K562 (cell line): ENCODE measurements around the gene CHAC1. TPM values are rescaled to one million over a fixed set of nuclear protein-coding genes. Genes with fewer than 3 reads are reported as not detected.
A peak's percentile ranks its signal among the peaks of the same experiment; 100 is the strongest.

Source experiments
- ELF4 ChIP-seq: fragments of 450-650 bp; formaldehyde crosslinking; IDR thresholded peaks from 2 replicates; pipeline ENCODE4 v1.4.0; 2022; ENCODE audit warnings: missing genetic modification characterization
- EP400 ChIP-seq: fragments of 450-650 bp; IDR thresholded peaks from 2 replicates; pipeline ENCODE4 v1.6.1; 2017; ENCODE audit warnings: antibody characterized with exemption, mild to moderate bottlenecking, moderate library complexity
- EWSR1 ChIP-seq: fragments of 450-650 bp; IDR thresholded peaks from 2 replicates; pipeline ENCODE4 v1.6.1; 2018; ENCODE audit warnings: borderline replicate concordance, mild to moderate bottlenecking, low read depth, moderate library complexity; ENCODE audit not compliant: partially characterized antibody
- HNRNPL ChIP-seq: fragments of 200-400 bp; formaldehyde crosslinking; IDR thresholded peaks from 2 replicates; pipeline ENCODE4 v1.6.1; 2017; ENCODE audit warnings: low read depth, mild to moderate bottlenecking, low read length
- PRPF4 ChIP-seq: fragments of 200-400 bp; formaldehyde crosslinking; IDR thresholded peaks from one replicate; pipeline ENCODE4 v1.6.1; 2017; ENCODE audit warnings: low read length, low read depth, mild to moderate bottlenecking; ENCODE audit not compliant: insufficient read depth, poor library complexity, severe bottlenecking
- PYGO2 ChIP-seq: fragments of 450-650 bp; IDR thresholded peaks from 2 replicates; pipeline ENCODE4 v1.6.1; 2016; ENCODE audit warnings: mild to moderate bottlenecking, missing genetic modification characterization, moderate library complexity, missing compliant biosample characterization
- SAP30 ChIP-seq: fragments of 200-600 bp; sonication (generic); IDR thresholded peaks from 2 replicates; pipeline ENCODE4 v1.6.1; 2012; ENCODE audit warnings: borderline replicate concordance, low read depth, mild to moderate bottlenecking, moderate library complexity, low read length, control low read depth, inconsistent platforms; ENCODE audit not compliant: insufficient read depth, poor library complexity, severe bottlenecking
- STAT5A ChIP-seq: IDR thresholded peaks from 2 replicates; pipeline ENCODE4 v1.6.1; 2012; ENCODE audit warnings: low read length, inconsistent platforms, borderline replicate concordance
- TGIF2 ChIP-seq: sonication (generic); formaldehyde crosslinking; IDR thresholded peaks from 2 replicates; pipeline ENCODE4 v1.8.1; 2022; ENCODE audit warnings: mild to moderate bottlenecking, missing genetic modification reagents, moderate library complexity
- TSHZ1 ChIP-seq: fragments of 250-450 bp; sonication (Bioruptor Pico); IDR thresholded peaks from 2 replicates; pipeline ENCODE4 v1.4.0; 2020; ENCODE audit warnings: mild to moderate bottlenecking, moderate library complexity
- XRCC5 ChIP-seq: fragments of 200-400 bp; formaldehyde crosslinking; IDR thresholded peaks from 2 replicates; pipeline ENCODE4 v1.6.1; 2017; ENCODE audit warnings: low read depth, mild to moderate bottlenecking, low read length
- ZEB2 ChIP-seq: fragments of 450-650 bp; IDR thresholded peaks from 2 replicates; pipeline ENCODE4 v1.6.1; 2016
- ZNF217 ChIP-seq: sonication (generic); formaldehyde crosslinking; IDR thresholded peaks from 2 replicates; pipeline ENCODE4 v1.8.0; 2022; ENCODE audit warnings: mild to moderate bottlenecking, missing genetic modification reagents
- ZNF695 ChIP-seq: fragments of 450-650 bp; formaldehyde crosslinking; IDR thresholded peaks from 2 replicates; pipeline ENCODE4 v1.4.0; 2020; ENCODE audit warnings: mild to moderate bottlenecking, moderate library complexity
- ZNF717 ChIP-seq: fragments of 250-450 bp; sonication (Bioruptor Pico); IDR thresholded peaks from 2 replicates; pipeline ENCODE4 v1.5.0; 2021
- ZNF764 ChIP-seq: fragments of 250-450 bp; sonication (Bioruptor Pico); IDR thresholded peaks from 2 replicates; pipeline ENCODE4 v1.4.0; 2020; ENCODE audit warnings: low read depth, mild to moderate bottlenecking, moderate library complexity
- polyA plus RNA-seq, 8 experiments: library from polyadenylated mRNA; depleted of rRNA in 4 of 8; stranded (reverse) in 5 of 8; unstranded in 3 of 8; fragments of >200 nt; fragmentation: Nextera tagmentation in 2 of 8; fragmentation: Illumina TruSeq in 1 of 8; extraction: Ambion mirVana in 2 of 8; extraction: Trizol in 1 of 8; gene quantifications; 2 replicates each; pipeline versions ENCODE4 v1.2.1 to v1.2.3, GENCODE V29; 2011 to 2014; ENCODE audit warnings: inconsistent platforms in 1 of 8, missing spikeins in 1 of 8
- total RNA-seq, 7 experiments: library from RNA; depleted of rRNA in 6 of 7; stranded (reverse); fragments of >200 nt in 6 of 7; fragmentation: Illumina TruSeq in 2 of 7; extraction: Trizol in 2 of 7; gene quantifications; 2 replicates each; pipeline versions ENCODE4 v1.2.1 to v1.2.3, GENCODE V29; 2011 to 2021; ENCODE audit warnings: low replicate concordance in 1 of 7
- TF ChIP-seq, protein P1 (sequence below), 2 experiments: fragments of 450-650 bp in 1 of 2; IDR thresholded peaks; 2 replicates each; pipeline ENCODE4 v1.6.1; 2011 to 2017; ENCODE audit warnings: low read depth in 2 of 2, antibody characterized with exemption in 1 of 2, borderline replicate concordance in 1 of 2, low read length in 1 of 2, mild to moderate bottlenecking in 1 of 2, mixed read lengths in 1 of 2; ENCODE audit not compliant: control insufficient read depth in 1 of 2
- TF ChIP-seq, protein P2 (sequence below): fragments of 250-450 bp; sonication (Bioruptor Pico); IDR thresholded peaks from 2 replicates; pipeline ENCODE4 v1.4.0; 2020; ENCODE audit warnings: borderline replicate concordance

The CHAC1 gene
- total and polyA plus RNA-seq, 9 of the 15 experiments (the other 6 are each of a cell fraction or from before 2014, with no cell fraction given): 0.47 to 39.0 (median 7.5) TPM

- TF ChIP-seq XRCC5 (no peak), ZNF217 (0 out of 2 replicates have a peak, but pooled peaks have one; percentile 53), ELF4 (CRISPR knock-in tag) (no peak), STAT5A (no peak), EWSR1 (no peak), HNRNPL (no peak), ZNF695 (CRISPR knock-in tag) (no peak), PYGO2 (no peak), SAP30 (no peak), PRPF4 (no peak), ZEB2 (no peak), ZNF717 (CRISPR knock-in tag) (no peak), EP400 (peak; percentile 22; the same call in 1 of the 2 replicates), TSHZ1 (CRISPR knock-in tag) (no peak), ZNF764 (CRISPR knock-in tag) (no peak), TGIF2 (CRISPR knock-in tag) (0 out of 2 replicates have a peak, but pooled peaks have one; percentile 39)
- TF ChIP-seq, protein P1, sequence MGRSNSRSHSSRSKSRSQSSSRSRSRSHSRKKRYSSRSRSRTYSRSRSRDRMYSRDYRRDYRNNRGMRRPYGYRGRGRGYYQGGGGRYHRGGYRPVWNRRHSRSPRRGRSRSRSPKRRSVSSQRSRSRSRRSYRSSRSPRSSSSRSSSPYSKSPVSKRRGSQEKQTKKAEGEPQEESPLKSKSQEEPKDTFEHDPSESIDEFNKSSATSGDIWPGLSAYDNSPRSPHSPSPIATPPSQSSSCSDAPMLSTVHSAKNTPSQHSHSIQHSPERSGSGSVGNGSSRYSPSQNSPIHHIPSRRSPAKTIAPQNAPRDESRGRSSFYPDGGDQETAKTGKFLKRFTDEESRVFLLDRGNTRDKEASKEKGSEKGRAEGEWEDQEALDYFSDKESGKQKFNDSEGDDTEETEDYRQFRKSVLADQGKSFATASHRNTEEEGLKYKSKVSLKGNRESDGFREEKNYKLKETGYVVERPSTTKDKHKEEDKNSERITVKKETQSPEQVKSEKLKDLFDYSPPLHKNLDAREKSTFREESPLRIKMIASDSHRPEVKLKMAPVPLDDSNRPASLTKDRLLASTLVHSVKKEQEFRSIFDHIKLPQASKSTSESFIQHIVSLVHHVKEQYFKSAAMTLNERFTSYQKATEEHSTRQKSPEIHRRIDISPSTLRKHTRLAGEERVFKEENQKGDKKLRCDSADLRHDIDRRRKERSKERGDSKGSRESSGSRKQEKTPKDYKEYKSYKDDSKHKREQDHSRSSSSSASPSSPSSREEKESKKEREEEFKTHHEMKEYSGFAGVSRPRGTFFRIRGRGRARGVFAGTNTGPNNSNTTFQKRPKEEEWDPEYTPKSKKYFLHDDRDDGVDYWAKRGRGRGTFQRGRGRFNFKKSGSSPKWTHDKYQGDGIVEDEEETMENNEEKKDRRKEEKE (IDR thresholded peaks at IDR 0.05; ENCODE audit: borderline replicate concordance in 1 of 2, control insufficient read depth in 1 of 2, low read depth in 2 of 2, low read length in 1 of 2): 0 out of 4 replicates have a peak, but pooled peaks of 1 of the 2 experiments have one; percentile 19
- TF ChIP-seq, protein P2, sequence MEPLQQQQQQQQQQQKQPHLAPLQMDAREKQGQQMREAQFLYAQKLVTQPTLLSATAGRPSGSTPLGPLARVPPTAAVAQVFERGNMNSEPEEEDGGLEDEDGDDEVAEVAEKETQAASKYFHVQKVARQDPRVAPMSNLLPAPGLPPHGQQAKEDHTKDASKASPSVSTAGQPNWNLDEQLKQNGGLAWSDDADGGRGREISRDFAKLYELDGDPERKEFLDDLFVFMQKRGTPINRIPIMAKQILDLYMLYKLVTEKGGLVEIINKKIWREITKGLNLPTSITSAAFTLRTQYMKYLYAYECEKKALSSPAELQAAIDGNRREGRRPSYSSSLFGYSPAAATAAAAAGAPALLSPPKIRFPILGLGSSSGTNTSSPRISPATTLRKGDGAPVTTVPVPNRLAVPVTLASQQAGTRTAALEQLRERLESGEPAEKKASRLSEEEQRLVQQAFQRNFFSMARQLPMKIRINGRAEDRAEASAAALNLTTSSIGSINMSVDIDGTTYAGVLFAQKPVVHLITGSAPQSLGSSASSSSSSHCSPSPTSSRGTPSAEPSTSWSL (CRISPR knock-in tag): no peak
Measured at GRCh38 chr15:40928821-40929659, 24.2 kb upstream of the CHAC1 start, which contains the start of gene DLL4 (continued).
